DMS53 (cell line): ENCODE measurements around the gene NRDE2.

ENCODE experiments used
- DNase-seq: peaks from one replicate; lab custom pipeline; 2025; lab: John Stamatoyannopoulos, UW

Gene NRDE2, protein sequence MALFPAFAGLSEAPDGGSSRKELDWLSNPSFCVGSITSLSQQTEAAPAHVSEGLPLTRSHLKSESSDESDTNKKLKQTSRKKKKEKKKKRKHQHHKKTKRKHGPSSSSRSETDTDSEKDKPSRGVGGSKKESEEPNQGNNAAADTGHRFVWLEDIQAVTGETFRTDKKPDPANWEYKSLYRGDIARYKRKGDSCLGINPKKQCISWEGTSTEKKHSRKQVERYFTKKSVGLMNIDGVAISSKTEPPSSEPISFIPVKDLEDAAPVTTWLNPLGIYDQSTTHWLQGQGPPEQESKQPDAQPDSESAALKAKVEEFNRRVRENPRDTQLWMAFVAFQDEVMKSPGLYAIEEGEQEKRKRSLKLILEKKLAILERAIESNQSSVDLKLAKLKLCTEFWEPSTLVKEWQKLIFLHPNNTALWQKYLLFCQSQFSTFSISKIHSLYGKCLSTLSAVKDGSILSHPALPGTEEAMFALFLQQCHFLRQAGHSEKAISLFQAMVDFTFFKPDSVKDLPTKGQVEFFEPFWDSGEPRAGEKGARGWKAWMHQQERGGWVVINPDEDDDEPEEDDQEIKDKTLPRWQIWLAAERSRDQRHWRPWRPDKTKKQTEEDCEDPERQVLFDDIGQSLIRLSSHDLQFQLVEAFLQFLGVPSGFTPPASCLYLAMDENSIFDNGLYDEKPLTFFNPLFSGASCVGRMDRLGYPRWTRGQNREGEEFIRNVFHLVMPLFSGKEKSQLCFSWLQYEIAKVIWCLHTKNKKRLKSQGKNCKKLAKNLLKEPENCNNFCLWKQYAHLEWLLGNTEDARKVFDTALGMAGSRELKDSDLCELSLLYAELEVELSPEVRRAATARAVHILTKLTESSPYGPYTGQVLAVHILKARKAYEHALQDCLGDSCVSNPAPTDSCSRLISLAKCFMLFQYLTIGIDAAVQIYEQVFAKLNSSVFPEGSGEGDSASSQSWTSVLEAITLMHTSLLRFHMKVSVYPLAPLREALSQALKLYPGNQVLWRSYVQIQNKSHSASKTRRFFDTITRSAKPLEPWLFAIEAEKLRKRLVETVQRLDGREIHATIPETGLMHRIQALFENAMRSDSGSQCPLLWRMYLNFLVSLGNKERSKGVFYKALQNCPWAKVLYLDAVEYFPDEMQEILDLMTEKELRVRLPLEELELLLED

DNA sequence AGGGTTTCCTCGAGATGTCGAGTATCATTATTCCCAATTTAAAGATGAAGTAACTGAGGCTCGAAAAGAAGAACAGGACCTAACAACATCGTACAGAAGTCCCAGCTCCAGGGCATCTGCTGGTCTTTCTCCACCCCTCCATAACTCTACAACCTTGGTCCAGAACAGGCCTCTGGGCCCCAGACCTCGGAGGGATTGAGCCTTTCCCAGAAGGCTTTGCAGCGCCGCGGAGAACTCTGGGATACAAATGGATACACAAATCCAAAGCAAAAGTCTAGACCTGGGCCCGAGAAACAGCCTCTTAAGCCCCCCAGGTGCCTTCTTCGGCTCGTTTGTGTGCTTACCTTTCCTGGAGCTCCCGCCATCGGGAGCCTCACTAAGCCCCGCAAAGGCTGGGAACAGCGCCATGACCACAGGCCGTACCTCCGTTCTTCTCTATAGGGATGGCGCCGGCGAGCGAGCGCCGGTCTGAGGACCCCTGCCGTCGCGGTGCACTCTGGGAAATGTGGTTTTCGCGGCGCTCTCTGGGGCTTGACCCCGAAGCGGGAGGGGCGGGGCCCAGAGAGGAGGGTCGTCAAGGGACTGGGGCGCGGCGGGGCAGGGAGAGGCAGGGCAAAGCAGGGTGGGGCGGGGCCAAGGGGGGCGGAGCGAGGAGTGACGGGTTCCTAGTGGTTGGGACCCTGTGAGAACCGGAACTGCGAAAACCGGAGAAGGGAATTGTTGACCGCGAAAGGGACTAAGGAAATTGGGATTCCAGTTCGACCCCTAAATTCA, at the start of gene NRDE2:
Gene NRDE2 (minus strand): TSS at position 445 of the 774 bp plus-strand sequence. CDS start 37 bp downstream, at position 408.
- DNase-seq, result peak; percentile 98

DNA sequence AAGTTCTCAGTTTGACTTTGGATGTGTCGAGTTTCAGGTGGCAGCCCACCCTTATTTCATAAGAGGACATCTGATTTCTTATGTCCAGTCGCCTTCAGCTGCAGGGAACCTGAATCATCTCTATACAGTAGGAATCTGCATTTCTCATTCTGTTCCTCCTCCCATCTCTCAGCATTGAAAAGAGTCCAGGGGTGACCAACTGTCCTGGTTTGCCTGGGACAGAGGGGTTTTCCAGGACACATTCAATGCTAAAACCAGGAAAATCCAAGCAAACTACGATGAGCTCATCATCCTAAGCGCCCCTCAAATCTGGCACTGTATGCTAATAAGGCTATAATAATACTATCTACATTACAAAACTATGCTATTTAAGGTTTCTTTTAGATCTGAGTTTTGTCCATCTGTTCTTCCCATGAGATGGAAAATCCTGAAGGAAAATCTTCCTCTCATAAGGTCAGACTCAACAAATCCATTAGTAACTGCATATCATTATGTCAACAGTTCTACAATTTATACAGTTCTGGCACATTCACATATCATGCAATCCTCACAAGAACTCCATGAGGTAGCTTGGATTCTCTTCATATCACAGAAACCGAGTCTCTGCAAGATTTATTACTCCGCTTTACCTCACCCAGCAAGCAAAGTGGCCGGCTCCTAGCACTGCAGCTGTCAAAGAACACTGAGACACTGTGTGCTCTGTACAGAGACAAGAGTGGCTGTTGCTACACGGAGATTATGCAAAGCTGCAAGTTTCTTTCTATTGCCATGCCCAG, 49.5 kb upstream of the NRDE2 start:
- DNase-seq, result peak; percentile 59

DNA sequence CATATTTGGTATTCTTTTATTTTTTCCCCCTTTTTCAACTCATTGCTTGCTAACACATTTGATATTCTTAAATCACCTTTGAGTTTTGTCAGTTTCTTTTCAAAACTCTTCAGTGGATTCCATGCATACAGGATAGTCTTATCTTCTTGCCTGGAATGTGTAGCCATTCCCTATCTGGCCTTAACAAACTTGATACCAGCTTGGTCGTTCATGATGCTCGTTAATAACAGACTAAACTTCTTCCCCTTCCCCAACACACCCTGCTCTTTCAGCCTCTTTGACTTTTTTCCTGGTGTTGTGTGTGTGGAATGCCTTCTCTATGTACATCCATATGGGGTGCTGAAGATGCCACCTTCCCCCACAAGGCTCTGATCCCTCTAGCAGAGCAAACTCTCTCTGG, 47.4 kb upstream of the NRDE2 start:
- no peak for DNase-seq

DNA sequence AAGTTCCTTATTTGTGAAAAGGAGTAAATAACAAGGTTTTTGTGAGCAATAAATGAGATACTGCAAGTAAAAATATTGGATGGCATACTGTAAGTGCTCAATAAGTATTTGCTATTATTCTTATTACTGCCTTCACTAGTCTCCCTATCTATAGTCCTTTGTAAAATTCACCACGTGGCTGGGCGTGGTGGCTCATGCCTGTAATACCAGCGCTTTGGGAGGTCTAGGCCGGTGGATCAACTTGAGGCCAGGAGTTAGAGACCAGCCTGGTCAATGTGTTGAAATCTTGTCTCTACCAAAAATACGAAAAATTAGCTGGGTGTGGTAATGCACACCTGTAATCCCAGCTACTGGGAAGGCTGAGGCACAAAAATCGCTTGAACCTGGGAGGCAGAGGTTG, 46.5 kb upstream of the NRDE2 start:
- no peak for DNase-seq

DNA sequence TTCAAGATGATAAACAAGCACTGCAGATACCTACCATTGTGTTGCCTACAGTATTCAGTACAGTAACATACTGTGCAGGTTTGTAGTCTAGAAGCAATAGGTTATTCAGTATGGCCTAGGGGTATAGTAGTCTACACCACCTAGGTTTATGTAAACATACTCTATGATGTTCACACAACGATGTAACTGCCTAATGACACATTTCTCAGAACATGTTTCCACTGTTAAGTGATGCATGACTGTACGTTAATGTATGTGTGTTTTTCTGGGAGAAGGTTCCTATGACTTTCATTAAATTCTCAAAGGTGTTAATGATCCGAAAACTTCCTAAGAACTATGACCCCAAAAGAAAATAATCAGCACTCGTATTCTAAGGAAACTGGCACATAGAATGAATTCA, 44.2 kb upstream of the NRDE2 start:
- DNase-seq, result no peak

DNA sequence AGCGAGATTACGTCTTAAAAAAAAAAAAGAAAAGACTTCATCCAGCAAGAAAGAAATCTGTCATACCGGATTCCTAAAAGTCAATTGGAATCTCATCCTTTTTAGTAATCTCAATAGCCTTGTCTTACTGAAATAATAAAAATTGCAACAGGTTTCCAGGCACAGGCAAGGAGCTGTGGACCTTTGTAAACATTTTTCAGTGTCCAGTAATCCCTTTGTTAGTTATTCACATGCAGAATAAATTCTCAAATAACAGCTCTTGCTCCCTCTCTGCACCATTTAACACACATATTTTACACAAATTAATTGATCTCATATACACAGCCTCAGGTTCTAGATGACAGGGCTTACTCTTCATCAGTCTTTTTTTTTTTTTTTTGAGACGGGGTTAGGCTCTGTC, 43.1 kb upstream of the NRDE2 start:
- no peak for DNase-seq

DNA sequence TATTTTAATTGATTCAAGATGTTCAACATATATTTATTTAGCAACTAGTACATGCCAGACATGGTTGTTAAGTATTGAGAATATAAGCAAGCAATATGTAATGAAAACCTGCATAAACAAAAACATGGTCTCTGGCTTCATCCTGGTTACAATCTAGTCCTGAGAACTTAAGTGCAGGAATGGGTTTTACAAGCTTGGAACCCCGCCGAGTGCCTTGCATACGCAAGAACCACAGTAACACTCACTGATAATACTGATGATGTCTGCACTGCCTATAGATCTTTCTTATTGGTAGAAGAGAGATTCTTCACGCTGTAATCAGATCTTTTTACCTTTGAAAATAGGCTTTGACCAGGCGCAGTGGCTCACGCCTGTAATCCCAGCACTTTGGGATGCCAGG, 42.1 kb upstream of the NRDE2 start:
- DNase-seq, result no peak

DNA sequence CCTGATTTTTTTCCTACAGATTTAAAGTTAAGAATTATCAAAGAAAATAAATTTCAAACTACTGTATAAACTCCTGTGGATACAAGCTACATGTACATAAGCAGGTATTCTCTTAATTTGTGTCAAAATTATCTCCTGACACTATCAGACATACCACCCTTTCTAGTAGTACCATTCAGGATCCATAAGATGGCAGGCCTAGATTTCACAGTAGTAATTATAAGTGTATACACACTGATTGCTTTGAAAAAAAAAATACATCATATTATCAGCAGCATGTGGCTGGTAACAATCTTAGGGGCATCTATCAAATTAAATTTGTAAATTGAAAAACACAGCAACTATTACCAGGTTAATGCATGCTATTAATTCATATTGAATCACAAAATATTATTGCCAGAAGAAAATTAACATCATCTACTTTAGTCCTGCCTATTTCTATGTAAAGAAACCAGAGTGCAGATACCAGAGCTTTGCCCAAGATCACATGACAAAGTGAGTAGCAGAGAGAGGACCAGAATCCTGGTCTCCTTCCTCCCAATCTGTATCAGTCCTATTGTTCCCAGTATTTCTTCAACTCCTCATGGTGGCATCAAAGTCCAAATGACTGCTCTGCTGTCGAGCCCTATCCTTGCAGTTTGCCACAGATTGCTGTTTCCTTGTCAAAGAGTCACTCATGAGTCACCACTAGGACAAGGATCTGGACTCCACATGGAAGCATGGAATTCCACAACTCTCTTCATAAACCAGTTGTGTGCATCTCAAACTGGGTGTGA, 37.4 kb upstream of the NRDE2 start:
- DNase-seq, result peak; percentile 33

DNA sequence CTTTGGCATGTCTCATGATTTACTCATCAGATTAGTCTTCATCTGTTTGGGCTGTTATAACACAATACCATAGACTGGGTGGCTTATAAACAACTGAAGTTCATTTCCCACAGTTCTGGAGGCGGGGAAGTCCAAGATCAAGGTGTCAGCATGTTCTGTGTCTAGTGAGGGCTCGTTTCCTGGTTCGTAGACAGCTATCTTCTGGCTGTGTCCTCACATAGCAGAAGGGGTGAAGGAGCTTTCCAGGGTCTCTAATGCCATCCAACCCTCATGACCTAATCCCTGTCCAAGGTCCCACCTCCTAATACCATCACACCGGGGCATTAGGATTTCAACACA, 30.8 kb upstream of the NRDE2 start:
- no peak for DNase-seq

DNA sequence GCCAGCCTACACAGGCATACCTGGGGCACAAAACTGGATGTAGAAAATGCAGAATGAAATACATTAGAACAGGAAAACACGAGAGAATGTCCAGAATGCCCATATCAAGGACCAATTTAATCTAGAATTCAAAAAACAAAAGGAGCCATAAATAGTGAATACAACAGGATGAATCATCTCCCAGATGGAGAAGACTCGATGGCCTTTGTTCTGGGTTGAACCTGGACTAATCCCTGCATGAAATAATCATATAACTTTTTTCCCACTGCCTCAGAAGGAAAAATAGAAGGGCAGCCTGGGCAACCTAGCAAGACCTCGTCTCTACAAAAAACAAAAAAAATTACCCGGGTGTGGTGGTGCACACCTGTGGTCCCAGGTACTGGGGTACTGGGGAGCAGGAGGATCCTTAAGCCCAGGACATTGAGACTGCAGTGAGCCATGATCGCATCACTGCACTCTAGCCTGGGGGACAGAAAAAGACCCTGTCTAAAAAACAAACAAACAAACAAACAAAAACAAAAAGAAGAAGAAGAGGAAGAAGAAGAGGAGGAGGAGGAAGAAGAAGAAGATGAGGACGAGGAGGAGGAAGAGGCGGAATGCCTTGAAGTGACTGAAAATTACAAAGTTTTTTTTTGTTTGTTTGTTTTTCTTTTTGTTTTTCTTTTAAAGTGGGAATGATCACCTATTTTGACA, 30.3 kb upstream of the NRDE2 start:
- no peak for DNase-seq

DNA sequence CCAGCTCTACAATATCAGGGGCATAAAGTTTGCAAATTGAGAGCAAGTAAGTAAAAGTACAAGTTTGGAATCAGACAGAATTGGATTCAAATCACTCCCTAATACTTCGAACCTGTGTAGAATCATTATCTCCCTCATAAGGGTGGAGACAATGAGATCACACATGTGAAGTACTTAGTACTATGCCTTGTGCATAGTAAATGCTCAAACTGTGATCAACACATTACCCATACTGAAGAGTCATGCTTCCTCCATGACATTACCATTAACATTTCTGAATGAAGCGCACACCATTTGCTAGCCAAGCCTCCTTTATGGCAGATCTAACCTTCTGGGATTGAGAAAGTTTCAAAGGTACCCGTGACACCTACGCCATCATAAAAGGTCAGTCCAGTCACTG, 26.6 kb upstream of the NRDE2 start:
- DNase-seq, result no peak

DNA sequence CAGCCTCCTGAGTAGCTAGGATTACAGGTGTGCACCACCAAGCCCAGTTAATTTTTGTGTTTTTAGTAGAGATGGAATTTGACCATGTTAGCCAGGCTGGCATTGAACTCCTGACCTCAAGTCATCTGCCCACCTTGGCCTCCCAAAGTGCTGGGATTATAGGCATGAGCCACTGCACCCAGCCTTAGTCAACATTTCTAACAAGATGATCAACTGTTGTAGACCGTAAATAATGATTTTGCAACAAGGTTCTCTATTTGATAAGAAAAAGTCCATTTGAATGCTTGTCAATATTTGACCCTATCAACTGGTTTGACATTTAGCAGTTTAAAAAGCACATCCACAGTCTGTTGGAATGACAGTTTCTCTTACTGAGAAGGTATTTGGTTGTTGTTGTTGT, 25.2 kb upstream of the NRDE2 start:
- no peak for DNase-seq

DNA sequence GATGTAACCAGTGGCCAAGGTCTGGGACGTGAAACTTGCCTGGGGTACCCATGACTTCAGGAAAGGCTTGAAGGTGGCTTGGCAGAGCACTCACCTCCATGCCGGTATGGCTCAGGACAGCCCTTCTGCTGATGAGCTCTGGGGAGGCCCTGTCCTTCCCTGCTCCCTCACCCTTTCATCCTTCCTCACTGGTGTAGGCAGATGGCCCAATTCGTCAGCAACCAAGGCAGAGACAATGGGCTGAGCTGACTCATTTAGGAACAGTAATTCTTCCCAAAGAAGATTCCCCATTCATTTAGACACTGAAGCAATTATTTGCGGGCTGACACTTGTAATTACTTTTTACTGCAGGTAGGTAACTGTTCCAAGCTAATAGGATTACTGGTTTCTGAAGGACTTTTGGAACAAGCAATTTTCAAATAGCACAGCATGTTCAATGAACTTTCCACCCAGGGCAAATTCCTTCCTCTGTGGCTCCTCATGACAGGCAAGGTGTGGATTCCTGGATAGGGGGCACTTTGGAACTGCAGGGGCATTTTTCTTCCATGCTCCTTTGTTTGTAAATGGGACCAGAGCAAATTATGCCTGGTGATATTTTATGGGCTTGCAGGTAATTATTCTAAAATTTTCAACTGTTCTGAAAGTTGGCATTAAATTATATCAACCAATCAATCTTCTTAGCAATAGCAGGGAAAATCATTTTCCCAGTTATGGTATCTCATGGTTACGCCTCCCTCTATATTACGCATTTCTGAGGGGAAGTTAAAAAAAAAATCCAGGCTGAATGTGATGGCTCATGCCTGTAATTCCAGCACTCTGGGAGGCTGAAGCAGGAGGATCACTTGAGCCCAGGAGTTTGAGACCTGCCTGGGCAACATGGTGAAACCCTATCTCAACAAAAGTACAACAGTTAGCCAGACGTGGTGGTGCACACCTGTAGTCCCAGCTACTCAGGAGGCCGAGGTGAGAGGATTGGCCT, 24.1 kb upstream of the NRDE2 start:
- DNase-seq, result no peak

DNA sequence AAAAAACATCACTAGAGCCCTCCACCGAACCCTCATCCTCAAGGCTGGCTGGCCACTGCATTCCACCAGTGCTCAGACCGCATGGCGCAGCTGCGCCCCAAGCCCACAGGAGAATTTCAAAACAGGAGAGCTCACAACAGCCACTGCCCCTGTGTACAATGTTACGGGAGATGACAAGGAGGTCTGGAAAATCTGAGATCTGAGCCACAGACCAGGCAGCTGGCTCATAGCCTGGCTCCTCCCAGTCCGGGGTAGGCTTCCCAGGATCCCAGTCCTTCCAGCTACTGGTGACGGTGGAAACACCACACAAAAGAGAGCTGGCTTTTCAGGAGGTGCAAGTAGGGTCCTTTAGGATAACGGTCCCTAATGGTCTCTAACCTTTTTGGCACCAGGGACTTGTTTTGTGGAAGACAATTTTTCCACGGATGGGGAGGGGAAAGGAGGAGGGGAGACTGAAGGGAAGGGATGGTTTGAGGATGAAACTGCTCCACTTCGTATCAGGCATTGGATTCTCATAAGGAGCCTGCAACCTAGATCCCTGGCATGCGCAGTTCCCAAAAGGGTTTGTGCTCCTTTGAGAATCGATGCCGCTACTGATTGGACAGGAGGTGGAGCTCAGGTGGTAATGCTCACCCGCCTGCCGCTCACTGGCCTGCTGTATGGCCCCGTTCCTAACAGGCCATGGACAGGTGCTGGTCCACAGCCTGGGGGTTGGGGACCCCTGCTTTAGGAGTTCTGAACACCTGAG, 23.0 kb upstream of the NRDE2 start:
- no peak for DNase-seq

DNA sequence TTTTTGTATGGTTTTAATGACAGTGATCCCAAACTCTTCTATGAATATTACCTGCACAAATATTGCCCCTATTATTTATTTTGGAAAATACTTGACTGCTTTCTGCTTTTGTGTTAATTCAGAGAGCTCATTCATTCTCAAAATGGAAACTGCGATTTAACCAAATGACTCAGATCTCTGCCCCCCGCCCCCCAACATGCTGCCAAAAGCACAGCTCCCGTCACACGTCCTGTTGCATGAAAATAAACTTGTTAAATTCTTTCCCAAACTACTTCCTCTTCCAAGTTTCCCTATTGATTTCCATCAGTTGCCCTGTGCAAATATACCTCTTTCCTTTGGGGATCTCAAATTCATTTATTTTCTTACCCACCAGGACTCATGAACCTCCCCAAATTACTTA, 18.0 kb upstream of the NRDE2 start:
- no peak for DNase-seq

DNA sequence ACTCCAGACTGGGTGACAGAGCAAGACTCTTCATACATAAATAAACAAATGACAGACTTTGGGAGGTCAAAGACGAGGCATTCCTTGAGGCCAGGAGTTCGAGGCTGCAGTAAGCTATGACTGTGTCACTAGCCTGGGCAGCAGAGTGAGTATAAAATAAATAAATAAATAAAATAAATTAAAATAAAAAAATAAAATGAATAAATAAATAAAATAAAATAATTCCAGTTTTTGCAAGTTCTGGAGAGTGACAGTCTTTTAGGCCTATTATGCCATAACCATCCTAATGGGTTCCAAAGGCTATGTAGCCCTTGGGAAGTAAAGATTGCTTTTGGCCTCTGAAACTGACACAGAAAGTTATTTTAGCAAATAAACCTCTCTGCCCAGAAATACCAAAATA, 16.5 kb upstream of the NRDE2 start:
- DNase-seq, result no peak

DNA sequence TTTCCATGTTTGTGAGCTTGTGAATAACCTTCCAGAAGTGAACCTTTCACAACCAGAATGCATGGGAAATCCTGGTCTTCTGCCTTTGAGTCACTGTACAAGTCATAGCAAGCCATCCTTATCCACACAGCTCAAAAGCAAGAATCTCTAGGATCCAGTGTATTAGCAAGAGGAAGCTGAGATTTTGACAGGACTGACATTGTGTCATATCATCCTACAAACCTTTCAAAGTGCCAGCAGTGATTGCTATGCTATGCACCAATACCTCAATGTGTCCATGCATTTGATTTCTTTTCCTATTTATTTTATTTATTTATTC, 13.5 kb upstream of the NRDE2 start:
- no peak for DNase-seq
